SK-N-SH (cell line): Measurements from ENCODE around the gene GAPVD1. TPM values are rescaled to one million over a fixed set of nuclear protein-coding genes. Genes with fewer than 3 reads are reported as not detected.

Experiments
- CTCF ChIA-PET: fragments of 300-600, 350-600 bp; formaldehyde crosslinking; extraction: SDS; loops from one replicate; lab custom pipeline; 2021; lab: Yijun Ruan, JAX
- POLR2A ChIA-PET: fragments of 350-600 bp; sonication (Branson Sonifier 250); formaldehyde crosslinking; extraction: SDS; loops from one replicate; lab custom pipeline; 2020; ENCODE audit warnings: antibody characterized with exemption, inconsistent platforms; lab: Yijun Ruan, JAX
- DNase-seq: peaks from one replicate; pipeline ENCODE4 v3.0.0; 2012
- H2AFZ ChIP-seq: fragments of 200-600 bp; sonication (generic); 2 replicates; pipeline ENCODE4 v1.8.1; 2016; ENCODE audit warnings: antibody characterized with exemption, mild to moderate bottlenecking, low read depth
- H3F3A ChIP-seq: fragments of 200-600 bp; sonication (generic); replicated peaks from 2 replicates; pipeline ENCODE3; 2016; ENCODE audit warnings: antibody characterized with exemption, mild to moderate bottlenecking; ENCODE audit not compliant: insufficient read depth
- H3K27ac ChIP-seq, 2 experiments: fragments of 200-500 bp in 1 of 2; fragments of 200-600 bp in 1 of 2; sonication (Bioruptor generic) in 1 of 2; sonication (generic), shearing (Covaris generic) in 1 of 2; 2 replicates each; pipeline versions ENCODE4 v1.5.1 to v1.6.1; 2014 to 2016; ENCODE audit warnings: low read depth in 2 of 2, inconsistent platforms in 1 of 2, low read length in 1 of 2, mild to moderate bottlenecking in 1 of 2, mixed read lengths in 1 of 2
- H3K27me3 ChIP-seq: fragments of 200-600 bp; sonication (generic), shearing (Covaris generic); 2 replicates; pipeline ENCODE4 v1.6.1; 2016; ENCODE audit warnings: mixed run types; ENCODE audit not compliant: insufficient read depth
- H3K36me3 ChIP-seq, 2 experiments: fragments of 200-500 bp in 1 of 2; fragments of 200-600 bp in 1 of 2; sonication (Bioruptor generic) in 1 of 2; sonication (generic) in 1 of 2; replicated peaks in 1 of 2; 2 replicates each; pipeline versions ENCODE3 to v1.5.1; 2014 to 2016; ENCODE audit warnings: low read length in 1 of 2, mild to moderate bottlenecking in 1 of 2; ENCODE audit not compliant: insufficient read depth in 2 of 2, control insufficient read depth in 1 of 2
- H3K4me1 ChIP-seq, 2 experiments: fragments of 200-500 bp in 1 of 2; fragments of 200-600 bp in 1 of 2; sonication (Bioruptor generic) in 1 of 2; sonication (generic), shearing (Covaris generic) in 1 of 2; 2 replicates each; pipeline versions ENCODE4 v1.5.1 to v1.6.1; 2014 to 2016; ENCODE audit warnings: low read depth in 1 of 2, low read length in 1 of 2, mixed run types in 1 of 2; ENCODE audit not compliant: insufficient read depth in 2 of 2, control insufficient read depth in 1 of 2
- H3K4me2 ChIP-seq: fragments of 200-600 bp; sonication (generic), shearing (Covaris generic); 2 replicates; pipeline ENCODE4 v1.6.1; 2017; ENCODE audit warnings: mixed run types
- H3K4me3 ChIP-seq, 2 experiments: fragments of 200-500 bp in 1 of 2; fragments of 200-600 bp in 1 of 2; sonication (Bioruptor generic) in 1 of 2; sonication (generic), shearing (Covaris generic) in 1 of 2; 2 replicates each; pipeline versions ENCODE4 v1.5.1 to v1.8.1; 2014 to 2016; ENCODE audit warnings: low read depth in 2 of 2, inconsistent platforms in 1 of 2, low read length in 1 of 2, mild to moderate bottlenecking in 1 of 2, mixed read lengths in 1 of 2, moderate library complexity in 1 of 2
- H3K79me2 ChIP-seq: fragments of 200-600 bp; sonication (generic); 2 replicates; pipeline ENCODE4 v1.8.1; 2017; ENCODE audit warnings: mild to moderate bottlenecking; ENCODE audit not compliant: insufficient read depth
- H3K9ac ChIP-seq: fragments of 200-600 bp; sonication (generic); 2 replicates; pipeline ENCODE4 v1.6.1; 2017; ENCODE audit warnings: mixed run types
- H3K9me2 ChIP-seq: fragments of 200-600 bp; sonication (generic); 2 replicates; pipeline ENCODE4 v1.6.1; 2017; ENCODE audit warnings: mixed run types
- H3K9me3 ChIP-seq: fragments of 200-600 bp; sonication (generic); 2 replicates; pipeline ENCODE4 v1.6.1; 2017; ENCODE audit warnings: mixed run types, mild to moderate bottlenecking, moderate library complexity
- H4K20me1 ChIP-seq: fragments of 200-600 bp; sonication (generic); 2 replicates; pipeline ENCODE4 v1.6.1; 2017; ENCODE audit warnings: mild to moderate bottlenecking, mixed run types; ENCODE audit not compliant: insufficient read depth
- ELF1 ChIP-seq: IDR thresholded peaks from 2 replicates; pipeline ENCODE4 v1.4.0; 2012
- EZH2phosphoT487 ChIP-seq: fragments of 200-600 bp; sonication (generic); IDR thresholded peaks from 2 replicates; pipeline ENCODE4 v1.6.1; 2017; ENCODE audit warnings: low read depth, mixed run types, mild to moderate bottlenecking, antibody characterized with exemption, moderate library complexity, borderline replicate concordance
- FOSL2 ChIP-seq: IDR thresholded peaks from 2 replicates; pipeline ENCODE4 v1.4.0; 2012; ENCODE audit warnings: low read depth, mild to moderate bottlenecking, moderate library complexity, borderline replicate concordance
- GATA2 ChIP-seq: sonication (generic); formaldehyde crosslinking; IDR thresholded peaks from 2 replicates; pipeline ENCODE4 v1.5.0; 2020; ENCODE audit warnings: mild to moderate bottlenecking, missing genetic modification reagents
- MEF2A ChIP-seq: IDR thresholded peaks from 2 replicates; pipeline ENCODE4 v1.4.0; 2012; ENCODE audit warnings: low read depth, borderline replicate concordance
- RAD21 ChIP-seq: IDR thresholded peaks from 2 replicates; pipeline ENCODE4 v1.6.1; 2012; ENCODE audit warnings: mild to moderate bottlenecking, low read length
- SIN3A ChIP-seq: IDR thresholded peaks from 2 replicates; pipeline ENCODE4 v1.6.1; 2012; ENCODE audit warnings: low read depth, mild to moderate bottlenecking, low read length, moderate library complexity, borderline replicate concordance
- SMC3 ChIP-seq: IDR thresholded peaks from 2 replicates; pipeline ENCODE4 v1.6.1; 2012; ENCODE audit warnings: low read depth, low read length, improper control_type of control experiment
- TEAD4 ChIP-seq: IDR thresholded peaks from 2 replicates; pipeline ENCODE4 v1.4.0; 2012; ENCODE audit warnings: mild to moderate bottlenecking, borderline replicate concordance; ENCODE audit not compliant: insufficient read depth
- YY1 ChIP-seq: IDR thresholded peaks from 2 replicates; pipeline ENCODE4 v1.4.0; 2012; ENCODE audit warnings: low read depth, mild to moderate bottlenecking
- WGBS: methylation state at CpG from one replicate; pipeline ENCODE4 v1.1.6; 2017; ENCODE audit warnings: low lambda C conversion rate; 5-methylcytosine and 5-hydroxymethylcytosine counted together
- polyA plus RNA-seq, 3 experiments: library from polyadenylated mRNA; depleted of rRNA; stranded (reverse); fragments of >200 nt; gene quantifications; 2 replicates each; pipeline ENCODE4 v1.2.3, GENCODE V29; 2012
- TF ChIP-seq, protein P1 (sequence below): fragments of 150-350 bp; IDR thresholded peaks from 2 replicates; pipeline ENCODE4 v1.6.1; 2016; ENCODE audit warnings: mild to moderate bottlenecking, low read depth, low read length
- TF ChIP-seq, protein P2 (sequence below): IDR thresholded peaks from 2 replicates; pipeline ENCODE4 v1.4.0; 2012; ENCODE audit warnings: low read depth
- TF ChIP-seq, protein P3 (sequence below): IDR thresholded peaks from 2 replicates; pipeline ENCODE4 v1.4.0; 2012; ENCODE audit warnings: low read depth, borderline replicate concordance
- TF ChIP-seq, protein P4 (sequence below): fragments of 150-350 bp; IDR thresholded peaks from 2 replicates; pipeline ENCODE4 v1.6.1; 2017; ENCODE audit warnings: antibody characterized with exemption, low read length, low read depth, borderline replicate concordance
- TF ChIP-seq, protein P5 (sequence below): IDR thresholded peaks from 2 replicates; pipeline ENCODE4 v1.6.1; 2012; ENCODE audit warnings: mild to moderate bottlenecking, low read depth, low read length, moderate library complexity

The GAPVD1 gene
- polyA plus RNA-seq, 1 of the 3 experiments (the other 2 are of a cell fraction) = 10.5 TPM

DNA sequence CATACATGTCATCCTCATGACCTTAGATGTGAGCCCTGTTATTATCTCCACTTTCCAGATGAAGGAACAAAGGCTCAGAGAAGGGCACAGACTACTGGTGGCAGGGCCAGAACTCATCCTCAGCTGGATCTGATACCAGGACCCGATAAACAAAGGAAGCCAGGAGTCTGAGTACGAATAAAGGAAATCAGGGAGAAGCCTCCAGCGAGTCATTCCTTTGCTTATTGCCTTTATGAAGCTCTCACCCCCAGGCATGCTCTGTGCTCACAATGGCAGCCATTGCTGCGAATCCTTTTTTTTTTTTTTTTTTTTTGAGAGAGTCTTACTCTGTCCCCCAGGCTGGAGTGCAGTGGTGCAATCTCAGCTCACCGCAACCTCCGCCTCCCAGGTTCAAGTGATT lies 130.1 kb downstream of the GAPVD1 start:
- POLR2A ChIA-PET = no interaction called here
- H3K9me2 ChIP-seq = no peaks in the 10 kb centered on the region
- H3K36me3 ChIP-seq = no peaks in the 10 kb centered on the region
- no peak overlapping the region for H2AFZ ChIP-seq
- H3F3A ChIP-seq = peaks cover 3% of the 10 kb centered on the region
- no peaks in the 10 kb centered on the region for H3K27me3 ChIP-seq
- H3K79me2 ChIP-seq = no peaks in the 10 kb centered on the region
- no peaks in the 10 kb centered on the region for H3K9me3 ChIP-seq
- H3K4me3 ChIP-seq = no peak overlapping the region
- no peak overlapping the region for H3K9ac ChIP-seq
- H3K4me2 ChIP-seq = no peak overlapping the region
- TF ChIP-seq, protein P1, sequence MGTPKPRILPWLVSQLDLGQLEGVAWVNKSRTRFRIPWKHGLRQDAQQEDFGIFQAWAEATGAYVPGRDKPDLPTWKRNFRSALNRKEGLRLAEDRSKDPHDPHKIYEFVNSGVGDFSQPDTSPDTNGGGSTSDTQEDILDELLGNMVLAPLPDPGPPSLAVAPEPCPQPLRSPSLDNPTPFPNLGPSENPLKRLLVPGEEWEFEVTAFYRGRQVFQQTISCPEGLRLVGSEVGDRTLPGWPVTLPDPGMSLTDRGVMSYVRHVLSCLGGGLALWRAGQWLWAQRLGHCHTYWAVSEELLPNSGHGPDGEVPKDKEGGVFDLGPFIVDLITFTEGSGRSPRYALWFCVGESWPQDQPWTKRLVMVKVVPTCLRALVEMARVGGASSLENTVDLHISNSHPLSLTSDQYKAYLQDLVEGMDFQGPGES = no peak
- no peak for TF ChIP-seq RAD21
- no peak for TF ChIP-seq GATA2 (CRISPR knock-in tag)
- TF ChIP-seq SMC3 = no peak
- TF ChIP-seq, protein P2, sequence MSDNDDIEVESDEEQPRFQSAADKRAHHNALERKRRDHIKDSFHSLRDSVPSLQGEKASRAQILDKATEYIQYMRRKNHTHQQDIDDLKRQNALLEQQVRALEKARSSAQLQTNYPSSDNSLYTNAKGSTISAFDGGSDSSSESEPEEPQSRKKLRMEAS = no peak
- TF ChIP-seq MEF2A = no peak
- TF ChIP-seq TEAD4 = no peak
- TF ChIP-seq FOSL2 = no peak
- no peak for TF ChIP-seq EZH2phosphoT487
- no peak for TF ChIP-seq YY1
- TF ChIP-seq, protein P3, sequence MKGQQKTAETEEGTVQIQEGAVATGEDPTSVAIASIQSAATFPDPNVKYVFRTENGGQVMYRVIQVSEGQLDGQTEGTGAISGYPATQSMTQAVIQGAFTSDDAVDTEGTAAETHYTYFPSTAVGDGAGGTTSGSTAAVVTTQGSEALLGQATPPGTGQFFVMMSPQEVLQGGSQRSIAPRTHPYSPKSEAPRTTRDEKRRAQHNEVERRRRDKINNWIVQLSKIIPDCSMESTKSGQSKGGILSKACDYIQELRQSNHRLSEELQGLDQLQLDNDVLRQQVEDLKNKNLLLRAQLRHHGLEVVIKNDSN = no peak
- no peak for TF ChIP-seq ELF1
- TF ChIP-seq SIN3A = no peak
- TF ChIP-seq, protein P4, sequence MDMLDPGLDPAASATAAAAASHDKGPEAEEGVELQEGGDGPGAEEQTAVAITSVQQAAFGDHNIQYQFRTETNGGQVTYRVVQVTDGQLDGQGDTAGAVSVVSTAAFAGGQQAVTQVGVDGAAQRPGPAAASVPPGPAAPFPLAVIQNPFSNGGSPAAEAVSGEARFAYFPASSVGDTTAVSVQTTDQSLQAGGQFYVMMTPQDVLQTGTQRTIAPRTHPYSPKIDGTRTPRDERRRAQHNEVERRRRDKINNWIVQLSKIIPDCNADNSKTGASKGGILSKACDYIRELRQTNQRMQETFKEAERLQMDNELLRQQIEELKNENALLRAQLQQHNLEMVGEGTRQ = no peak
- TF ChIP-seq, protein P5, sequence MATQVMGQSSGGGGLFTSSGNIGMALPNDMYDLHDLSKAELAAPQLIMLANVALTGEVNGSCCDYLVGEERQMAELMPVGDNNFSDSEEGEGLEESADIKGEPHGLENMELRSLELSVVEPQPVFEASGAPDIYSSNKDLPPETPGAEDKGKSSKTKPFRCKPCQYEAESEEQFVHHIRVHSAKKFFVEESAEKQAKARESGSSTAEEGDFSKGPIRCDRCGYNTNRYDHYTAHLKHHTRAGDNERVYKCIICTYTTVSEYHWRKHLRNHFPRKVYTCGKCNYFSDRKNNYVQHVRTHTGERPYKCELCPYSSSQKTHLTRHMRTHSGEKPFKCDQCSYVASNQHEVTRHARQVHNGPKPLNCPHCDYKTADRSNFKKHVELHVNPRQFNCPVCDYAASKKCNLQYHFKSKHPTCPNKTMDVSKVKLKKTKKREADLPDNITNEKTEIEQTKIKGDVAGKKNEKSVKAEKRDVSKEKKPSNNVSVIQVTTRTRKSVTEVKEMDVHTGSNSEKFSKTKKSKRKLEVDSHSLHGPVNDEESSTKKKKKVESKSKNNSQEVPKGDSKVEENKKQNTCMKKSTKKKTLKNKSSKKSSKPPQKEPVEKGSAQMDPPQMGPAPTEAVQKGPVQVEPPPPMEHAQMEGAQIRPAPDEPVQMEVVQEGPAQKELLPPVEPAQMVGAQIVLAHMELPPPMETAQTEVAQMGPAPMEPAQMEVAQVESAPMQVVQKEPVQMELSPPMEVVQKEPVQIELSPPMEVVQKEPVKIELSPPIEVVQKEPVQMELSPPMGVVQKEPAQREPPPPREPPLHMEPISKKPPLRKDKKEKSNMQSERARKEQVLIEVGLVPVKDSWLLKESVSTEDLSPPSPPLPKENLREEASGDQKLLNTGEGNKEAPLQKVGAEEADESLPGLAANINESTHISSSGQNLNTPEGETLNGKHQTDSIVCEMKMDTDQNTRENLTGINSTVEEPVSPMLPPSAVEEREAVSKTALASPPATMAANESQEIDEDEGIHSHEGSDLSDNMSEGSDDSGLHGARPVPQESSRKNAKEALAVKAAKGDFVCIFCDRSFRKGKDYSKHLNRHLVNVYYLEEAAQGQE = no peak
- 96% methylated on average over 6 of the region's 6 CpGs for WGBS
- DNase-seq = no peak
- no peaks in the 10 kb centered on the region for H4K20me1 ChIP-seq
- CTCF ChIA-PET = interaction anchor here (1.2 kb wide), 1 partner anchor 1007 kb away, joined by 3 read pairs; no protein-coding TSS in a partner anchor
- no peaks in the 10 kb centered on the region for H3K4me1 ChIP-seq
- H3K27ac ChIP-seq = no peak overlapping the region
